Activated B cell treated with CpG ODN at 0.5 μM for 24 hours (primary cell): Measurements from ENCODE around the gene GCNA. TPM values are rescaled to one million over a fixed set of nuclear protein-coding genes. Genes with fewer than 3 reads are reported as not detected.
A peak's percentile ranks its signal among the peaks of the same experiment; 100 is the strongest.

ENCODE experiments used
- ATAC-seq: fragments of 200-7000 bp; cut with Tn5 transposase; one replicate; pipeline ENCODE4 v1.10.0; 2021; ENCODE audit warnings: low read depth, mild to moderate bottlenecking, moderate library complexity
- CTCF ChIA-PET: fragments of 350-600 bp; sonication (Branson Sonifier 250); formaldehyde crosslinking; loops from one replicate; lab custom pipeline; 2021; ENCODE audit warnings: antibody characterized with exemption; lab: Charles Lee
- POLR2A ChIA-PET: fragments of 350-600 bp; sonication (Branson Sonifier 250); formaldehyde crosslinking; loops from one replicate; lab custom pipeline; 2021; ENCODE audit warnings: antibody characterized with exemption; lab: Charles Lee
- DNase-seq: peaks from one replicate; pipeline ENCODE4 v3.0.0; 2022
- H3K27ac Mint-ChIP-seq: one replicate; pipeline ENCODE4 v1.8.0; 2020; ENCODE audit warnings: mixed read lengths
- H3K27me3 Mint-ChIP-seq: one replicate; pipeline ENCODE4 v1.8.0; 2021; ENCODE audit warnings: mixed read lengths
- H3K36me3 Mint-ChIP-seq: one replicate; pipeline ENCODE4 v1.8.0; 2021; ENCODE audit warnings: low read depth, mixed read lengths
- H3K4me1 Mint-ChIP-seq: one replicate; pipeline ENCODE4 v1.8.0; 2021; ENCODE audit warnings: mixed read lengths
- H3K4me3 Mint-ChIP-seq: one replicate; pipeline ENCODE4 v1.8.0; 2020; ENCODE audit warnings: mild to moderate bottlenecking, mixed read lengths
- H3K9me3 Mint-ChIP-seq: one replicate; pipeline ENCODE4 v1.8.0; 2020; ENCODE audit warnings: mixed read lengths
- intact Hi-C: fragments of 100-400 bp; cut with micrococcal nuclease; formaldehyde crosslinking; loops from one replicate; pipeline ENCODE4 v1.15.1; 2024
- total RNA-seq: library from RNA; stranded (reverse); gene quantifications from 2 replicates; pipeline ENCODE4 v1.2.3, GENCODE V29; 2022
- TF ChIP-seq, protein P1 (sequence below): fragments of 200-600 bp; IDR thresholded peaks from one replicate; pipeline ENCODE4 v1.8.0; 2022; ENCODE audit warnings: antibody characterized with exemption, mild to moderate bottlenecking

GCNA gene
- total RNA-seq, 1 donor from 2014 or later, result 4.1 TPM

DNA sequence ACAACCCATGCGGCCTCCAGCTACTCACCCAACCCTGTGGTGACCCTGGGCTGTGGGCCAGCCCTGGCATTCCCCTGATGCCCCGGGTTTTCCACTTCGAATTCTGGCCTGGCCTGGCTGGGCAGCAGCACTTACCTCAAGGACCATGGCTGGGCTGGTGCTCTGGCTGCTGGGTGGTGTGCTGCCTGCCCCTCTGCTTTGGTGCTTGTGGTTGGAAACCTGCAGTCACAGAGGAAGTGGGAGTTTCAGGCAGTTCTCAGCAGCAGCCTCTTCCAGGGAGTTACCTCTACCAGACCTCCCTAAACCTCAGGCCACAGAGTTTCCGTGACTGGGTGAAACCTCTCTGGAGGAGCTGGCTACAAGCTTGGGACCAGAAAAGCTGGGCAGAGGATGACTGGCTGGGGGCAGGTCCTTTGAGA is 40.1 kb downstream of the GCNA start, which contains the start of gene CXCR3:
Gene CXCR3 (minus strand): TSS at position 209 of the 419 bp plus-strand sequence. CDS start 62 bp downstream, at position 147.
- Mint-ChIP-seq H3K36me3 (peaks cover 15% of the 10 kb centered on the region), H3K4me3 (peak within 1 kb of the TSS; percentile 64), H3K9me3 (no peaks in the 10 kb centered on the region), H3K27ac (peak within 1 kb of the TSS; percentile 84), H3K27me3 (no peaks in the 10 kb centered on the region), H3K4me1 (peaks cover 62% of the 10 kb centered on the region)
- ATAC-seq, result peak; percentile 50
- POLR2A ChIA-PET, result interaction anchor here (0.7 to 3.5 kb wide), 4 partner anchors 10 to 85 kb away, joined by 3 to 20 read pairs (median 6); partner anchors contain the start of gene OGT
- TF ChIP-seq, protein P1, sequence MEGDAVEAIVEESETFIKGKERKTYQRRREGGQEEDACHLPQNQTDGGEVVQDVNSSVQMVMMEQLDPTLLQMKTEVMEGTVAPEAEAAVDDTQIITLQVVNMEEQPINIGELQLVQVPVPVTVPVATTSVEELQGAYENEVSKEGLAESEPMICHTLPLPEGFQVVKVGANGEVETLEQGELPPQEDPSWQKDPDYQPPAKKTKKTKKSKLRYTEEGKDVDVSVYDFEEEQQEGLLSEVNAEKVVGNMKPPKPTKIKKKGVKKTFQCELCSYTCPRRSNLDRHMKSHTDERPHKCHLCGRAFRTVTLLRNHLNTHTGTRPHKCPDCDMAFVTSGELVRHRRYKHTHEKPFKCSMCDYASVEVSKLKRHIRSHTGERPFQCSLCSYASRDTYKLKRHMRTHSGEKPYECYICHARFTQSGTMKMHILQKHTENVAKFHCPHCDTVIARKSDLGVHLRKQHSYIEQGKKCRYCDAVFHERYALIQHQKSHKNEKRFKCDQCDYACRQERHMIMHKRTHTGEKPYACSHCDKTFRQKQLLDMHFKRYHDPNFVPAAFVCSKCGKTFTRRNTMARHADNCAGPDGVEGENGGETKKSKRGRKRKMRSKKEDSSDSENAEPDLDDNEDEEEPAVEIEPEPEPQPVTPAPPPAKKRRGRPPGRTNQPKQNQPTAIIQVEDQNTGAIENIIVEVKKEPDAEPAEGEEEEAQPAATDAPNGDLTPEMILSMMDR, result no peak
- intact Hi-C loops, result loop anchor here (2.0 kb wide), 2 partner anchors 18 to 32 kb away; no protein-coding TSS in a partner anchor
- CTCF ChIA-PET, result interaction anchor here (1.4 to 1.6 kb wide), 2 partner anchors 10 to 34 kb away, joined by 5 read pairs; no protein-coding TSS in a partner anchor
- peak; percentile 21 for DNase-seq

DNA sequence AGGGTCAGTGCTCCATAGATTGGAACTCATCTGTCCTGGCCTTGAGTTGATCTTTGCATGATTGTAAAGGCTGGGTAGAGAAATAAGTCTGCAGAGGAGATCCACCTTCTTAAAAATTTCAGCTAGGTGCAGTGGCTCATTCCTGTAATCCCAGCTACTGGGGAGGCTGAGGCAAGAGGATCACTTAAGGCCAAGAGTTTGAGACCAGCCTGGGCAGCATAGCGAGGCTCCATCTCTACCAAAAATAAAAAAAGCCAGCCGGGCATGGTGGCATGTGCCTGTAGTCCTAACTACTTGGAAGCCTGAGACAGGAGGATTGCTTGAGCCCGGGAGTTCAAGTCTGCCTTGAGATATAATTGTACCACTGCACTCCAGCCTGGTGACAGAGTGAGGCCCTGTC is 40.5 kb downstream of the GCNA start:
- POLR2A ChIA-PET, result interaction anchor here (0.6 to 3.5 kb wide), 5 partner anchors 11 to 513 kb away, joined by 4 to 20 read pairs (median 5); partner anchors contain the start of gene OGT
- ATAC-seq (no peak), DNase-seq (no peak)
- H3K9me3 Mint-ChIP-seq, result no peaks in the 10 kb centered on the region
- H3K27me3 Mint-ChIP-seq, result no peaks in the 10 kb centered on the region
- peak overlapping the region; percentile 84 for H3K27ac Mint-ChIP-seq
- peaks cover 67% of the 10 kb centered on the region for H3K4me1 Mint-ChIP-seq
- TF ChIP-seq, protein P1, result no peak
- intact Hi-C loops, result loop anchor here (1.0 to 2.0 kb wide), 3 partner anchors 11 to 32 kb away; no protein-coding TSS in a partner anchor
- peaks cover 10% of the 10 kb centered on the region for H3K36me3 Mint-ChIP-seq
- CTCF ChIA-PET, result interaction anchor here (1.4 to 1.6 kb wide), 2 partner anchors 10 to 34 kb away, joined by 5 read pairs; no protein-coding TSS in a partner anchor
- H3K4me3 Mint-ChIP-seq, result peak overlapping the region; percentile 64

DNA sequence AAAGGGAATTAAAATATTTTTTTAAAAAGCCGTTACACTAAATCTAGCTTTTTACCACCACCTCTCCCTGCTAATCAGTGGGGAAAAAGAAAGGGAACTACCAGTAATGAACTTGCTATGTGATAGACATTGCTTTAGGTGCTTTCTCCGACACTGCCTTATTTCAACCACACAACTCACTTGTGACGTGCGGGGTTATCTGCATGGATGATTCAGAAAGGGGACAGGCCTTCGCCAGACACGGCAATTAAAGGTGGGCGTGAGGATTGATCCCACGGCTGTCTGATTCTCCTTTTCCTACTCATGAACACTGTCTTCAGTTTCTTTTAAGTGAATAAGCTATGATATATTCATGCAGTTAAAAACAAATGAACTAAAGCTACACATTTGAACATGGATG is 41.0 kb downstream of the GCNA start:
- Mint-ChIP-seq H3K4me1 (peaks cover 70% of the 10 kb centered on the region), H3K4me3 (peak overlapping the region; percentile 64), H3K27ac (peak overlapping the region; percentile 84), H3K27me3 (no peaks in the 10 kb centered on the region), H3K36me3 (peaks cover 9% of the 10 kb centered on the region), H3K9me3 (no peaks in the 10 kb centered on the region)
- DNase-seq, result no peak
- intact Hi-C loops, result loop anchor here (1.0 to 2.0 kb wide), 3 partner anchors 10 to 32 kb away; no protein-coding TSS in a partner anchor
- TF ChIP-seq, protein P1, result no peak
- POLR2A ChIA-PET, result interaction anchor here (0.6 to 3.5 kb wide), 5 partner anchors 11 to 514 kb away, joined by 4 to 20 read pairs (median 5); partner anchors contain the start of gene OGT
- CTCF ChIA-PET, result interaction anchor here (1.4 to 1.6 kb wide), 2 partner anchors 10 to 33 kb away, joined by 5 read pairs; no protein-coding TSS in a partner anchor
- ATAC-seq, result peak; percentile 43

DNA sequence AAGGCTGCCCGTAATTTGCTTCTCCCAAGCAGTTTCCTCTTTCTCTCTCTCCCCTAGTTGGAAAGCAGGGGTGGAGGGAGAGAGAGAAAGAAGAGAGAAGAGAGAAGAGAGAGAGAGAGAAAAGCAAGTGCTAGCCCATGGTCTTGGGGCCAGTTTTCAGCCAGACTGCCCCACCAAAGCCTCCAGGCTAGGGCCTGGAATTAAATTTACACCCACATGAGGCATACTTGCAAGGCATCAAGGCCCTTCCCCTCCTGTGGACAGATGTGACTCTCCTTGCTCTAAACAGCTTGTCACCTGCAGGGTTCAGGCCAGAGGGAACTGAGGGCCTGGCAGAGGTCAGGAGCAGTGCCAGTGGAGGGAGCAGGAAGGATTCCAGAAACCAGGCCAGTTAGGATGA is 41.7 kb downstream of the GCNA start:
- peak overlapping the region; percentile 50 for H3K27ac Mint-ChIP-seq
- TF ChIP-seq, protein P1, result no peak
- intact Hi-C loops, result loop anchor here (1.0 to 2.0 kb wide), 3 partner anchors 9 to 31 kb away; no protein-coding TSS in a partner anchor
- ChIA-PET POLR2A (interaction anchor here (1.2 to 3.5 kb wide), 3 partner anchors 10 to 87 kb away, joined by 4 to 20 read pairs (median 14); partner anchors contain the start of gene OGT), CTCF (no interaction called here)
- peaks cover 74% of the 10 kb centered on the region for H3K4me1 Mint-ChIP-seq
- DNase-seq, result no peak
- ATAC-seq, result no peak
- H3K4me3 Mint-ChIP-seq, result no peak overlapping the region
- no peaks in the 10 kb centered on the region for H3K27me3 Mint-ChIP-seq
- no peaks in the 10 kb centered on the region for H3K9me3 Mint-ChIP-seq
- peaks cover 4% of the 10 kb centered on the region for H3K36me3 Mint-ChIP-seq

DNA sequence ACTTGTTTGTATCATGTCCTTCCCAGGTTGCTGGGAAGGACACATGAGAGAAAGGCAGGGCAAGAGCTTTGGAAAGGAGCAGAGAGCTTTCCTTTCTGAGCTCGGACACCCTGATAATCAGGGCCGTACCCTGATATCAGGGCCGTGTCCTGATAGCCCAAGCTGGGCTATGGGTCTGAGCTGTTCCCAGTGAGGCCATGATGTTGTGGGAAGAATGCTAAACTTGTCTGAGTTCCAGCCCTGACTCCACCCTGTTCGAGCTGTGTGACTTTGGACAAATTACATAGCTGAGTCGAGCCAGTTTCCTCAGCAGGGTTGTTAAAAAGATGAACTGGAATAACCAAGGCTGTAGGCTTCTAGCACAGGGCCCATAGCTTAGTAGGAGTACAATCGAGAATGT is 43.4 kb downstream of the GCNA start:
- CTCF ChIA-PET, result interaction anchor here (1.2 kb wide), 1 partner anchor 29 kb away, joined by 3 read pairs; no protein-coding TSS in a partner anchor
- Mint-ChIP-seq H3K9me3 (no peaks in the 10 kb centered on the region), H3K27ac (no peak overlapping the region), H3K4me1 (peaks cover 73% of the 10 kb centered on the region), H3K27me3 (no peaks in the 10 kb centered on the region), H3K4me3 (no peak overlapping the region), H3K36me3 (no peaks in the 10 kb centered on the region)
- TF ChIP-seq, protein P1, result no peak
- POLR2A ChIA-PET, result interaction anchor here (0.7 to 3.5 kb wide), 3 partner anchors 16 to 88 kb away, joined by 7 to 20 read pairs (median 12); partner anchors contain the start of gene OGT
- intact Hi-C loops, result no loop called here
- DNase-seq (no peak), ATAC-seq (no peak)
